Measurements from ENCODE around the gene CAV3. TPM values are rescaled to one million over a fixed set of nuclear protein-coding genes. Genes with fewer than 3 reads are reported as not detected.

CAV3 gene
- total RNA-seq, 2 donors from 2014 or later = not detected

- DNase-seq = no peak
- intact Hi-C loops (cut with DNase I, micrococcal nuclease) = no loop called here
- ATAC-seq = no peak
Measured at GRCh38 chr3:8777201-8777977, 43.8 kb downstream of the CAV3 start.

GRCh38 chr3:8777978-8778267, 44.3 kb downstream of the CAV3 start:
- no peak for ATAC-seq
- no peak for DNase-seq
- intact Hi-C loops (cut with DNase I, micrococcal nuclease) = no loop called here

GRCh38 chr3:8778475-8778874, 44.9 kb downstream of the CAV3 start:
- DNase-seq = no peak
- ATAC-seq = no peak
- intact Hi-C loops (cut with DNase I, micrococcal nuclease) = no loop called here

GRCh38 chr3:8780279-8780678, 46.7 kb downstream of the CAV3 start:
- ATAC-seq (no peak), DNase-seq (no peak)
- intact Hi-C loops (cut with DNase I, micrococcal nuclease) = no loop called here

GRCh38 chr3:8784676-8785435, 51.3 kb downstream of the CAV3 start:
- intact Hi-C loops (cut with DNase I, micrococcal nuclease) = no loop called here

GRCh38 chr3:8790529-8790928, 56.9 kb downstream of the CAV3 start:
- DNase-seq (no peak), ATAC-seq (no peak)
- intact Hi-C loops (cut with DNase I, micrococcal nuclease) = no loop called here

More at GRCh38 chr3:8784676-8785435, 51.3 kb downstream of the CAV3 start:
- ATAC-seq (no peak), DNase-seq (no peak)

- intact Hi-C loops (cut with DNase I, micrococcal nuclease) = no loop called here
- ATAC-seq (no peak), DNase-seq (no peak)
Measured at GRCh38 chr3:8793242-8793641, 59.6 kb downstream of the CAV3 start.

GRCh38 chr3:8794247-8794646, 60.6 kb downstream of the CAV3 start:
- DNase-seq (no peak), ATAC-seq (no peak)
- intact Hi-C loops (cut with DNase I, micrococcal nuclease) = no loop called here

Other genes with a start within 250 kb of the CAV3 start
- gene LMCD1, start 232.0 kb upstream of the CAV3 start, total RNA-seq = 1 to 10 TPM; 5.8 to 7.1 TPM
- gene SSUH2, start 89.0 kb upstream of the CAV3 start, total RNA-seq = 1 to 10 TPM; 1.6 to 4.5 TPM
- gene OXTR, start 35.8 kb downstream of the CAV3 start, total RNA-seq = under 1 TPM; 0.76 to 0.81 TPM
- 10 to 100 TPM; 10.6 to 11.1 TPM for gene RAD18, start 229.7 kb downstream of the CAV3 start, total RNA-seq